ENCODE results near the gene CD81.

CD81 gene

GRCh38 chr11:2391181-2391975 is 14.3 kb downstream of the CD81 start:
- DNase-seq: no peak

GRCh38 chr11:2392241-2392959 is 15.3 kb downstream of the CD81 start:
- DNase-seq: no peak

- DNase-seq: no peak
Observed at GRCh38 chr11:2393111-2393868, 16.2 kb downstream of the CD81 start.

- DNase-seq: no peak
Observed at GRCh38 chr11:2393941-2394817, 17.1 kb downstream of the CD81 start.

GRCh38 chr11:2394818-2395105 is 17.7 kb downstream of the CD81 start:
- no peak for DNase-seq

GRCh38 chr11:2395211-2395730 is 18.2 kb downstream of the CD81 start:
- no peak for DNase-seq

- DNase-seq: no peak
Observed at GRCh38 chr11:2395856-2396255, 18.7 kb downstream of the CD81 start.

GRCh38 chr11:2396471-2396870 is 19.4 kb downstream of the CD81 start:
- DNase-seq: no peak

GRCh38 chr11:2397005-2397404 is 19.9 kb downstream of the CD81 start:
- DNase-seq: no peak

GRCh38 chr11:2398664-2399355 is 21.7 kb downstream of the CD81 start:
- DNase-seq: no peak

GRCh38 chr11:2399488-2400068 is 22.5 kb downstream of the CD81 start:
- peak; percentile 35 for DNase-seq

GRCh38 chr11:2400069-2400761 is 23.1 kb downstream of the CD81 start, which contains the start of gene TSSC4:
Gene TSSC4, plus strand, starts transcription at chr11:2400750. Its CDS starts 1,884 bp downstream, at chr11:2402634.
- peak; percentile 99 for DNase-seq

- no peak for DNase-seq
Observed at GRCh38 chr11:2400762-2401435, 23.8 kb downstream of the CD81 start.

- no peak for DNase-seq
Observed at GRCh38 chr11:2401436-2401984, 24.4 kb downstream of the CD81 start.

GRCh38 chr11:2402106-2402505 is 25.0 kb downstream of the CD81 start:
- no peak for DNase-seq

GRCh38 chr11:2402890-2403645 is 26.0 kb downstream of the CD81 start:
- DNase-seq: no peak

GRCh38 chr11:2404735-2405196 is 27.7 kb downstream of the CD81 start:
- DNase-seq: no peak

GRCh38 chr11:2406451-2406850 is 29.3 kb downstream of the CD81 start:
- no peak for DNase-seq

- no peak for DNase-seq
Observed at GRCh38 chr11:2406878-2407410, 29.8 kb downstream of the CD81 start.

Measured in CD4-positive, alpha-beta T cell treated with Interleukin-17A for 4 hours (primary cell).